ENCODE measurements around the gene MAP2K3.
A peak's percentile ranks its signal among the peaks of the same experiment; 100 is the strongest.

The MAP2K3 gene

DNA sequence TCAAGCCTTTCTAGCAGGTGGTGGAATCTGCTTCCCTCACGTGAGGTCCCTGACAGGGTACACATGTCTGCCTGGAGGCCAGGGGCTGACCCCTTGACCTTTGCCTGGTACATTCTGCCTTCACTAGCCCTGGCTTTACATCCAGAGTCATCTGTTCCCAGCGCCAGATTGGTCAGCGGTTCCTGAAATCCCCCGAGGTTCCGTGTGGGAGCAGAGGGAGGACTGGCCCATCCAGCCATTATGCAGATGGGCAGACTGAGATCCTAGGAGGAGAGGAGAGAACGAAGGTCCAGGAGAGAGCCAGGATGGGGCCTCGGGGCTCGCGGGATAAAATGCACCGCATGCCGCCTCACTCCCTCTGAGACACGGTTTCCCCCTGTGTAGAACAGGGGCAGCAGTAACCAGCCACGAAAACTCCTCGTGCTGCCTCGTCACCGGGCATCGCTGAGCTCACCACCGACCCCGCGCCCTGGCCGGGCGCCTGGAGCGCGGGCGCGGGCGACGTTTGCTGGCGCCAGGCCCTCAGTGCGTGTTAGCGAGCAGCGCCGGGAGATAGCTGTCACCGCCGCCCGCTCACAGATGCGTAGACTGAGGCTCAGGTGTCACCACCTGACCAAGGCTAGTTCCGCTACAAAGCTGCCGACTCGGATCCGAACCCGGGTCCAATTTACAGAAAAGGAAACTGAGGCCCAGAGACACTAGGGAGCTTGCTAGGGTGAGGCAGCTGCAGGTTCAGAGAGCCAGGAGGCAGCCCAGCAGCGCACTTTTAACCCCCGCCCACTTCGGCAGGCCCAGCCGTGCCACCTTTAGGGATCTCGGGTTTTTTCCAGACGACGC, 811 bp upstream of the MAP2K3 start:
- DNase-seq (no peak), ATAC-seq (no peak)
- H3K9me3 Mint-ChIP-seq: no peaks in the 10 kb centered on the region
- peaks cover 33% of the 10 kb centered on the region for H3K36me3 Mint-ChIP-seq (ENCODE audit: low read depth)
- H3K4me3 Mint-ChIP-seq: peak overlapping the region; percentile 97
- H3K27ac Mint-ChIP-seq: peak overlapping the region; percentile 84
- peaks cover 67% of the 10 kb centered on the region for H3K4me1 Mint-ChIP-seq
- H3K27me3 Mint-ChIP-seq: no peaks in the 10 kb centered on the region

DNA sequence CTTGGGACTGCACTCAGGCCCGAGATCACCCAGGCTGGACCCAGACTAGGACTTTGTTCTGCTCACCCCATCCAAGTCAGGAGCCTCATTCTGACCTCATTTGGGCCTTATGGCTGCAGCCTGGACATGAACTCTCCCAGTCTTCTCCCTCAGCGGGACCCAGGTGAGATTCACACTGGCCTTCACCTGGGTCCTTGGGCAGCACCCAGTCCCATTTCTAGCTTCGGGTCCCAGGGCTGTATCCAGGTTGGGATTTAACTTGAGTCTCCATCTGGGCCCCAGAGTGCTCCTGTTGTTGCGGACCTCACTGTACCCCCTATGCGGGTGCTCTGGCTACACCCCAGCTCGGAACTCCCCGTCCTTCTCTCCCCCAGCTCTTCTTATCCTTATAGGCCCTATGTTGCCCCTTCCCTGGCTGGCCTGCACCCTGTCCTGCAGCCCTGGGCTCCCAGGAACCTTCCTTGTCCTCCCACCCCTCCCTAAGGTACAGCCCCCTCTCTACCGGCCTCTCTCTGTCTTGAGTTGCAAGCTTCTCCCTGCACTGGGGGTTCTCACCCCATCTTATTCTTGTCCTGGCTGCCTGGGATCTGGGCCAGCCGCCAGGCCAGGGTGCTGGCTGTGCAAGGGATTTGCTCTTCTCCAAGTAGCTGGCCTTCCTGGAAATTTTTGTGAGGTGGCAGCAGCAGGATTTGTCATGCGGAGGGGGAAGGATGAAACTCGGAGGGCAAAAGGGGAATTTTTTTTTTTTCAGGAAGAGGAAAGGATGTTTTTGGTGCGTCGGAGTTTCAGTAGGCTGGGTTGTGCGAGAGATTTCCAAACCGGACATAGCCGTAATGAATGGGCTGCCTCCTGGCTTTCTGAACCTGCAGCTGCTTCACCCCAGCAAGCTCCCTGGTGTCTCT, 904 bp downstream of the MAP2K3 start:
- no peak for ATAC-seq
- peak overlapping the region; percentile 97 for H3K4me3 Mint-ChIP-seq
- peaks cover under 1% of the 10 kb centered on the region for H3K27me3 Mint-ChIP-seq
- H3K4me1 Mint-ChIP-seq: peaks cover 62% of the 10 kb centered on the region
- H3K9me3 Mint-ChIP-seq: no peaks in the 10 kb centered on the region
- H3K36me3 Mint-ChIP-seq (ENCODE audit: low read depth): peaks cover 36% of the 10 kb centered on the region
- peak; percentile 16 for DNase-seq
- H3K27ac Mint-ChIP-seq: peak overlapping the region; percentile 97

DNA sequence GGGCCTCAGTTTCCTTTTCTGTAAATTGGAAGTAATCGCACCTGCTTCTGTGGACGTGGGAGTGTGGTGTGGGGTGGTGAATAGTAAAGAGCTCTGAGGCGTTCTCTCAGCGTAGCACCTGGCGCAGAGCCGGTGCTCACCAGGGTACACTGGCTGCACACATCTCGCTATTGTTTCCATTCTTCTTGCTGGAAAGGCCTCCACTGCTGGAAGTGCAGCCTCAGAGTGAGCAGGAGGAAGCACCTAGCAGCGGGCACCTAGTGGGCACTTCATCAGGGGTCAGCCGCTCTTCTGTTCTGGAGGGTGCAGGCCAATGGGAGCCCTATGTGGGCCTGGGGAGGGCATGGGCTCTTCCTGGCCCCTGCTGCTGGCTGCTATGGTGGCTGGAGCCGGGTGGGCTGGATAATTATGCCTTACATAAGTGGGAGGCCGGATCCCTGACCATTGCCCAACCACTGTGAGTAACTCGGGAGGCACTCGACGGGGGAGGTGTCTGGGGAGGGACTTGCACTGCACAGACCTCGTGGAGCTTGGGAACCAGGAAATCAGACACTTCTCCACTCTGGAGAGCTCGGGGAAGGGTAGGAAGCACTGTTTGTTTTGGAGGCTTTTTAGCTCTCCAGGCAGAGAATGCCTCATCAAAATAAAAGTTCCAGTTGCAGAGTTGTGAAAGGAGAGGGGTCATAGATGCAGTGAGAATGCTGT, 1.7 kb downstream of the MAP2K3 start:
- Mint-ChIP-seq H3K27me3 (peaks cover 3% of the 10 kb centered on the region), H3K36me3 (ENCODE audit: low read depth) (peaks cover 40% of the 10 kb centered on the region), H3K27ac (peak overlapping the region; percentile 97), H3K4me1 (peaks cover 65% of the 10 kb centered on the region), H3K9me3 (no peaks in the 10 kb centered on the region), H3K4me3 (peak overlapping the region; percentile 97)
- ATAC-seq (no peak), DNase-seq (peak; percentile 44)

DNA sequence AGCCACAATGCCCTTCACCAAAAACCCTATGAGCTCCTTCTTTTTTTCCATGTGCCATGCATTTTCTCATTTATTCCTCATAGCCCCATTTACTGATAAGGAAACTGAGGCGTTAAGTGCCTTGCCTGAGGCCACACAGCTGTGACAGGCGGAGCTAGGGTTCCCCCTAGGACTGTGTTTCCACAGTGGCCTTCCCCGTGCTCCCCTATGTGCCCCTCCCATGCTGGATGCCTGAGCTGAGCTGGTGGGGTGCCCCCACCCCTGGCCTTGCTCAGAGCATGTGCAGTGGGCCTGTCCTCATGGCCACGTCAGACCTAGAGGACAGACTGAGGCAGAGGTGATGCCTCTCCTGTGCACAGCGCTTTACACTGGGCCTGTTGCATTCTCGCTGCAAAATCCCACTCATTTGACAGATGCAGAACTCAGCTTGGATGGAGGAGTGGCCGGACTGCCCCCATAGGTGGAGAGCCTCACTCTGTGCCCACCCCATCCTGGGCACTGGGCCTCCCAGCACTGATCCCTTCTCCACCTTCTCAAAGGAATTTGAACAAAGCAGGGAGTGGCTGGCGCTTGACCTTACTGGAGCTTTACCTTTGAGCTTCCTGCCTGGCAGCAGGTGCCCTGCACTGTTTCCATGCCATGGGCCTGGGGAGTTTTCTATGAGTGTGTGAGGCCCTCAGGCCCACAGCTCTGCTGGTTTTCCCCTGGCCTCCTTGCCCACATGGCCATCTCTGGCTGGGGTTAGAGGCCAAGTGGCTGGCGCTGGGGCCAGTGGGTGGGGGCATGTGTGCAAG, 2.6 kb downstream of the MAP2K3 start:
- H3K27ac Mint-ChIP-seq: peak overlapping the region; percentile 97
- H3K4me1 Mint-ChIP-seq: peaks cover 62% of the 10 kb centered on the region
- no peaks in the 10 kb centered on the region for H3K9me3 Mint-ChIP-seq
- DNase-seq (peak; percentile 69), ATAC-seq (peak; percentile 30)
- peak overlapping the region; percentile 97 for H3K4me3 Mint-ChIP-seq
- H3K36me3 Mint-ChIP-seq (ENCODE audit: low read depth): peaks cover 46% of the 10 kb centered on the region
- peaks cover 3% of the 10 kb centered on the region for H3K27me3 Mint-ChIP-seq

DNA sequence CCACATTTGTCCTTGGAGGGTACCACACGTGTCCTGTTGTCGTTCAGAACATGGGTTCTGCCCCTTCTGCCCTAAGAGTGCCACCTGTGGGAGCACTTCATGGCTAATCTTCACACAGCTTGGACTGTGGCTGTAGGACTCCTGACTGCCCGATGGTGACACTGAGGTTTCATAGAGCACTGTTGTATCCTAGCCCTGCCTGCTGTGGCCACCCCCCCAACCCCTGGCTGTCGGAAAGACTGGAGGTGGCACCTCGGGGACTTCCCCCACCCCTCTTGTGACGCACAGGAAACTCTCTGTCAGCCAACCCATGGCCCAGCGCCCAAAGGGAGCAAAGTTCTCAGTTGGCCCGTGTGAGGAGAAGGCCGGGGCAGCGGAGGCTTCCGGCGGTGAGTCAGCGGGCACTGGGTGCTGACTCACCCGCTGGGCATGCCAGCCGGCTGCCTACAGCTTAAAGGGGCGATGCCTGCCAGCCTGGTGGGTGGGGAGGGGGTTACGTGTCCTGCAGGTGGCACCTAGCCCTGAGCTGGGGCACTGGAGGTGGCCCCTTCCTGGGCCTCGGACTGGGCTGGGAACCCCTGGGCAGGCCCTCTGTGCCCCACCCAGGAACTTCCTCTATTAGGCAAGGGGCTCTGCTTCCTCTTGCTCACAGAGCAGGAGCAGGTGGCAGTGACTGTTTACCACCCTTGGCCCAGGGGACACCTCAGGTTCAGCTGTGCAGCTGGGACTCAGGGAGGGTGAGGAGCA, 3.4 kb downstream of the MAP2K3 start:
- Mint-ChIP-seq H3K4me1 (peaks cover 55% of the 10 kb centered on the region), H3K4me3 (peak overlapping the region; percentile 97), H3K36me3 (ENCODE audit: low read depth) (peaks cover 50% of the 10 kb centered on the region), H3K27ac (peak overlapping the region; percentile 97), H3K9me3 (no peaks in the 10 kb centered on the region), H3K27me3 (peaks cover 3% of the 10 kb centered on the region)
- ATAC-seq: peak; percentile 69
- DNase-seq: peak; percentile 97

DNA sequence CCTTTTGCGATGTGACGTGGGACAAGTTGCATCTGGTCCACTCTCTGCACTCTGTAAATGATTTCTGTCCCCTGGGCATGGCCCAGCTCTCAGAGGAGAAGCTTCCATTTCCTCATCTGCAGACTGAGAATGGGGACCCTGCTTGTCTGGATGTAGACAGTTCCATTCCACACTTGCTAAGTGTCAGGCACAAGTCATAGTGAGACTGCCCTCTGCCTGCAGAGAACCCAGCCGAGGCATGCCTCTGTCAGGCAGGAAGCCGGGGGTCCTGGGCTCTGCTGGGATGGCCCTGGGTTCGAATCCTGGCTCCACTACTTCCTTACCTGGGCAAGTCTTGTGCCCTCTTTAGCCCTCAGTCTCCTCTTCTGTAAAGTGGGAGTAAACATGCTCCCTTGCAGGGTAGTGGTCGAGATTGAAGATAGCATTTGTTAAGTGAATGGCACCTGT, 4.1 kb downstream of the MAP2K3 start:
- Mint-ChIP-seq H3K9me3 (no peaks in the 10 kb centered on the region), H3K27me3 (peaks cover 3% of the 10 kb centered on the region), H3K27ac (peak overlapping the region; percentile 97), H3K4me3 (peak overlapping the region; percentile 97), H3K36me3 (ENCODE audit: low read depth) (peaks cover 50% of the 10 kb centered on the region), H3K4me1 (peaks cover 53% of the 10 kb centered on the region)
- DNase-seq: peak; percentile 30
- no peak for ATAC-seq

DNA sequence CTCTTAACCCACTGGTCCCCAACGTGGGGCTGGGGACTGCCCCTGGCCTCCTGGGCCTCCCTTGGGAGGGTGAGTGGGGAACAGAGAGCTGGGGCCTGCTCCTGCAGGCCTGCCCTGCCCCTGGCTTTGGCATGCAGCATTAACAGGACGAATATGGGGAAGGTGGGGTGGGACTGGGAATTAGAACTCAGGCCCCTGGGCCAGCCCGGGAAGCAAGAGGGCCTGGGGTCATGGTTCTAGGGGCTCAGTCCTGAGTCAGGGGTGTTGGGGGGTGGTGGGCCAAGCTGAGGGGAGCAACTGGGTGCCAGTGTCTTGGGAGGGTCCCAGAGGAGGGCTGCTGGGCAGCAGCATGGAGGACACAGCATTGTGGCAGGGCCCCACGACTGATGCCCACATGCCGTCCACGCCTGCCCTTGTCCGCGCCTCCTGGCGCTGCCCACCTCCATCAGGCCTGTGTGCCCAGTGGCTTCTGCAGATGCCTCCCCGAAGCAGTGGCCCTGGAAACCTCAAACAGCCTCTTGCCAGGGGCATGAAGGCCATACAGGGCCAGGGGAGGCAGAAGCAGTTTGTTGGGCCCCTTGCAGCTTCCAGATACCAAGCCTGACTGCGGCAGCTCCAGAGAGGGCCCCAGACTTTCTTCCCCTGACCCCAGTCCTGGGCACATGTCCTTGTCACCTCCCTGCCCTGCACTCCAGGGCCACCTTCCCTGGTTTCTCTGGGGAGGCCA, 4.8 kb downstream of the MAP2K3 start:
- no peaks in the 10 kb centered on the region for H3K9me3 Mint-ChIP-seq
- H3K27ac Mint-ChIP-seq: peak overlapping the region; percentile 97
- H3K27me3 Mint-ChIP-seq: peaks cover 3% of the 10 kb centered on the region
- ATAC-seq (no peak), DNase-seq (no peak)
- peaks cover 54% of the 10 kb centered on the region for H3K36me3 Mint-ChIP-seq (ENCODE audit: low read depth)
- peak overlapping the region; percentile 97 for H3K4me3 Mint-ChIP-seq
- peaks cover 55% of the 10 kb centered on the region for H3K4me1 Mint-ChIP-seq

DNA sequence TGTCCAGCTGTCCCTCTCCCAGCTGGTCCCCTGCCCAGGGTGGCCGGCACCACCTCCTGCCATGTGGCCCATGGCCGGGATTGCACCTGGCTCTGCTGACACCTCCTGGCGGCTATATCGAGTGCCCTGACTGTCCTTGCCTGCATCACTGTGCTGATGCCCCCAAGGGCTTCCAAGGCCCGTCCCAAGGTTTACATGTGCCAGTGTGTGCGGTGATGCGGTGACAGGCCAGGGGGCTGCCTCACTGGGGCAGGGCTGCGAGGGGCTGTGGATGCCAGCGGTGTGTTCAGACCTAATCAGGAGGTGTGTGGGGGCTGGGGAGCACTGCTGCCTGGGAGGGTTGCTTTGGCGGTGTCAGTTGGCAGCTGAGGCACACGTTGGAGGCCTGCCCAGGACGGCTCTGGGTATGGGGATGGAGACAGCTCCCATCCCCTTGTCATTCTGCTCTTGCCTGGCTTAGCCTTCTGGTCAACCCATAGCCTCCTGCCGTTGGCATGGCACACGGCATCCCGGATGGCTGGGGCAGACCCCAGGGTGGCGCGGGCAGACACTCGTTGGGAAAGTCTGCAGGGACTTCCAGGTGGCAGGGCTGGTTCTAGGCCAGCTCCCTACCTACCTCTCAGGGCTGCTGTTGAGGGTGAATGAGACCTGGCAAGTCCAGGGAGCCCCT, 5.5 kb downstream of the MAP2K3 start:
- Mint-ChIP-seq H3K27ac (peak overlapping the region; percentile 77), H3K4me3 (no peak overlapping the region), H3K27me3 (peaks cover 3% of the 10 kb centered on the region), H3K4me1 (peaks cover 59% of the 10 kb centered on the region), H3K36me3 (ENCODE audit: low read depth) (peaks cover 61% of the 10 kb centered on the region), H3K9me3 (no peaks in the 10 kb centered on the region)
- no peak for DNase-seq
- no peak for ATAC-seq

DNA sequence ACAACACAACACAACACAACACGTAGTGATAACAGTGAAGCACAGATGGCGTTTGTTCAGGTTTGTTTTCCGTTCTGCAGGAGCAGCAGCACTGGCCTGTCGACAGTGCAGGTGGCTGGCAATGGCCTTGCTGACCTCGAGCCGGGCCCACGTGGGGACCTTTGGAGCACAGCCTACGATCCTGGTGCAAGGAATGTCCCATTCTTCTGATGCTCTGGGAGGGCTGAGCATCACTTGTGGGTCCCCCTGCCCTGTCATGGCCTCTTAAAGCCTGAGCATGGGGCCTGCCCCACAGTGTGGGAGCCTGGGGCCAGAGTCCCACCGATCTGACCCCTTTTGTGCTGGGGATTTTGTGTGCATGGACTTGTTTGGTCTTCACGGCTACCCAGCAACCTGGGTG, 6.8 kb downstream of the MAP2K3 start:
- no peak overlapping the region for H3K4me3 Mint-ChIP-seq
- no peak for ATAC-seq
- H3K36me3 Mint-ChIP-seq (ENCODE audit: low read depth): peaks cover 49% of the 10 kb centered on the region
- H3K27ac Mint-ChIP-seq: peak overlapping the region; percentile 42
- H3K9me3 Mint-ChIP-seq: no peaks in the 10 kb centered on the region
- peaks cover 58% of the 10 kb centered on the region for H3K4me1 Mint-ChIP-seq
- H3K27me3 Mint-ChIP-seq: peaks cover 3% of the 10 kb centered on the region
- DNase-seq: no peak

DNA sequence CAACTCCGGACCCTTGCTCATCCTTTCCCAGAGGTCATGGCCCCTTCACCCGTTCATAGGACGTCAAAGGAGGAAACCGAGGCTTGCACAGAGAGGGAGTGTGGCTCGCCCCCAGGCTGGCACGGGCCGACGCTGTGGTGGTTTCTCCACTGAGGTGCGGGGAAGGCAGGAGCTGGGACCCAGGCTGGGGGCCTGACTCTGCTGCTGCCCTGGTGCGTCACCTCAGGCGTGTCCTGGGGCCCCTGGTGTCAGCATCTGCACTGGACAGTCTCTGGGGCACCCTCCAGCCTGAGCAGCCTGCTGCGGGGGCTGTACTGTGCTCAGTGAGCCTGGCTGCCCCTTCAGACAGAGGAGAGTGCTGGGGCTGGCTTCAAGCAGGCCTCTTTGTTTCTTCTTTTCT, 7.4 kb downstream of the MAP2K3 start:
- Mint-ChIP-seq H3K27ac (peak overlapping the region; percentile 42), H3K4me1 (peaks cover 53% of the 10 kb centered on the region)

DNA sequence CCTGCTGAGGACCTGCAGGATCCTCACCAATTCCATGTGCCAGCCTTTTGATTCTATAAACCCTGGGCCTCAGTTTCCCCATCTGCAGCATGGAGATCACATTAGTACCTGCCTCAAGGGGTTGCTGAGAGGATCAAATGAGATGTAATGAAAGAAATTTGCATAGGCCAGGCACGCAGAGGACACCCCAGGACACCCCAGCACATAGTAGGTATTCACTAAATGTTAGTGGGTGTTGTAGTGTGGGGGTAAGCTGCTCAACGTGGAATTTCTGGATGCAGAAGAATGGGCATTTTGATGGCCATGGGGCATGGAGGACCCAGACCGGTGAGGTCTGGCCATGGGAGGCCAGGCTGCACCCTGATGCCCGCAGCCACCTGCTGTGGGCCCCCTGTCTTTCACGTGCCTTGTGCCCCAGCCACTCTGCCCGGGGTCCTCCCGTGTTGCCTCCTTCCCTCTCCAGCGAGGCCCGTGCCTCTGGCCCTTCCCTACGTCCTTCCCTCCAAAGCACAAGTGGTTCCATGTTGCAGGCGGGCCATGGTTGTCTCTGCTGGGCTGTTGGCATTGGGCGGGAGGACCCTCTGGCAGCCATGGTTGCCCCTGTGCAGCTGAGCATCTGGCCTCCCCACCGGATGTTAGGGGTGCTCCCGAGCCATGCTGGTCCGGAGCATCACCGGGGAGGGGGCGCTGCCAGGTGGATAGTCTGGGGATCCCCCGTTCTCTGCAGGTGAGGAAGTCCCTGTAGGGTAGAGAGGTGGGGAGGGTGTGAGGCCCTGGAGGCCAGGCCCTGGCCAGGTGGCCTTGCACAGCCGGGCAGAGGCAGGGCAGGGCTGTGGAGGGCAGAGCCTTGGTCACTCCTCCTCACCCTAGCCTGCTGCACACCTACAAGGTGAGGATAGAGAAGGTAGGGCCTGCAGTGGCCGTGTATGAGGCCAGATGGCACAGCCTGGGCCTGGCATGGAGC, 8.6 kb downstream of the MAP2K3 start:
- H3K4me1 Mint-ChIP-seq: peaks cover 42% of the 10 kb centered on the region
- no peaks in the 10 kb centered on the region for H3K9me3 Mint-ChIP-seq
- H3K4me3 Mint-ChIP-seq: no peak overlapping the region
- no peak for DNase-seq
- H3K27ac Mint-ChIP-seq: no peak overlapping the region
- H3K36me3 Mint-ChIP-seq (ENCODE audit: low read depth): peaks cover 34% of the 10 kb centered on the region
- peaks cover 3% of the 10 kb centered on the region for H3K27me3 Mint-ChIP-seq
- ATAC-seq: no peak

More for the DNA sequence above, 7.4 kb downstream of the MAP2K3 start:
- Mint-ChIP-seq H3K9me3 (no peaks in the 10 kb centered on the region), H3K36me3 (ENCODE audit: low read depth) (peaks cover 44% of the 10 kb centered on the region), H3K27me3 (peaks cover 3% of the 10 kb centered on the region), H3K4me3 (no peak overlapping the region)
- ATAC-seq: no peak
- DNase-seq: no peak
